SKM-1 (cell line): ENCODE measurements around the gene PIK3R1.
"Not testable (repeated sequence)": the region's sequence is repeated elsewhere in the genome, so short reads cannot be mapped to it uniquely, and the experiment has no call there.

ENCODE experiments used
- DNase-seq: peaks from one replicate; lab custom pipeline; 2025; ENCODE audit not compliant: unreplicated experiment; lab: John Stamatoyannopoulos, UW

Gene PIK3R1

DNA sequence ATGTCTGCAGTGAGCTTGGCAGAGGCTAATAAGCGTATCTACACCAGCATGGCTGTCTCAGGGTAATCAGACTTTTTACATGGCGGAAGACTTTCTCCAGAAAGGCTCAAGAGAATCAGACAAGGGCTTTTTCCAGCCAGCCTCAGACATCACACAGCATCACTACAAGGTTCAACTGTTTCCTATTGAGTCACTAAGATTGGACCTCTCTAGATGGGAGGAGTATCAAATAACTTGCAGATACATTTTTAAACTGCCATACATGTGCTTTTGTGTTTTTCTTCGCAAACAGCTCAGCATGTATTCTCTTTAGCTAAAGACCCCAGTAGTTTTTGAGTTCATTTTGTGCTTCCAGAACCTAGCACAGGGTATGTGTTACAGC is 22.9 kb upstream of the PIK3R1 start:
- no peak for DNase-seq

DNA sequence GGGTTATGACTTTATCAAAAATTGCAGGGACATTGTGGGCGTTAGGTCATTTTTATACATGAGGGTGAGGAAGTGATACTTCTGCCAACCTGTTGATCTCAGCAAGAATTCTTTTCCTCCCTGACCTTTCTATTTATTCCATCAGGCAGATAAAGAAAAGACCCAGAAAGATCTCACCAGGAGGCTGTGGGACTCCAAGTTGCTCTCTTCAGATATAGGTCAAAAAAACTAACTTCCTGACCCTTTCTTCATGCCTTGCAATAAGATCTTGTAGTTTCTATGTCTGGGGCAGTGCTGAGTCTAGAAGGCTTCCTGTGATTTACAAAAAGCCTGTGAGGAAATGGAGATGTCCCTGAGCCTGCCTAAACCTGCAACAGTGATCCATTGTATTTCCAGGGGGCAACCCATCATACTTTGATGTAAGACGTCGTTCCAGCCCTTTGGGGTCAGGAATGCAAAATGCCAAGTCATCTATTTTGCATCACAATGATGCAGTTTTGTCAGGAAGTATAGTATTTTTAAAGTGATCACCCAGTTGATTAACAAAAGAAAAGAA is 22.0 kb upstream of the PIK3R1 start:
- no peak for DNase-seq

DNA sequence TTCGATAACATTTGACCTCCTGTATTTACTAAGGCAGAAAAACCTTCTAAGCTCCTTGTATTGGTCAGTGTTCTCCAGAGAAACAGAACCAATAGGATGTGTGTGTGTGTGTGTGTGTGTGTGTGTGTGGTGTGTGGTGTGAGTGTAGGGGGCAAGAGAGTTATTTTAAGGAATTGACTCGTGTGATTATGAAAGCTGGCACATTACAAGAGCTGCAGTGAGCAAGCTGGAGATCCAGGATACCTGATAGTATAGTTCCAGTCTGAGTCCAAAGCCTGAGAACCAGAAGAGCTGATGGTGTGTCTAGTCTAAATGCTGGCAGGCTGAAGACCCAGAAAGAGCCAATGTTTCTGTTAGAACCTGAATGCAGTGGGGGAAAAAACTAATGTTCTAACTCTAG is 21.2 kb upstream of the PIK3R1 start:
- DNase-seq: no peak

DNA sequence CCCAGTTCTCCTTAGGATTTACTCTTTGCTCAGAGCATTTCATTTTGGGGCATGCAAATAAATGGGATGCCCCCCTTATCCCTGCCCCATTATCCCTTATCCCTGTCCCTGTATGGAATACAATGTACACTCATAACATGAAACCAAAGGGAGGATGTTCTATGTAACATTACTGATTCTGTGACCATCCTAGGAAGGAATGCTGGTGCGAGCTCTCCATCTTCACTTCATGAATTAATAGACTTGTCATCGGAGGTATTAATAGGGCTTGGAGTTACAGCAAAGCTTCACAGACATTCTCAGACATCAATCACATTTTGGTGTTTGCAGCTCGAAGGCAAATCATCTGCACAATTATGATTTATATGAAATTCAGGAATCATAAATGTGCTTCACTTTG is 20.4 kb upstream of the PIK3R1 start:
- no peak for DNase-seq

DNA sequence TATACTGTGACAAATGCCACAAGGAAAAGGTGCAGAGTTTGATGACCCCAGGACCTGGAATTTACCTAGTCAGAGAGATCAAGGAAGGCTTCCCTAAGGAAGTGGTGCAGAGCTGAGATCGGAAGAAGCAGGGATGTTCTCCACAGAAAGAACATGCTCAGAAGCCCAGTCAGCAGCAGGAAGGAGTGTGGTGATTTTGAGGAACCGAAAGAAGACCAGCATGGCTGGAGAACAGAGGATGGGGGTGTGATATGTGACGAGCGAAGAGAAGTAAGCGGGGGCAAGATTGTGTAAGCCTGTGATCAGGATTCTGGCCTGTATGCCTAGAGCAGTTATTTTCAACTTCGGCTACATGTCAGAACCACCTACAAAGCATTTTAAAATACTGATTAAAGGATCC is 18.7 kb upstream of the PIK3R1 start:
- peak; percentile 79 for DNase-seq

DNA sequence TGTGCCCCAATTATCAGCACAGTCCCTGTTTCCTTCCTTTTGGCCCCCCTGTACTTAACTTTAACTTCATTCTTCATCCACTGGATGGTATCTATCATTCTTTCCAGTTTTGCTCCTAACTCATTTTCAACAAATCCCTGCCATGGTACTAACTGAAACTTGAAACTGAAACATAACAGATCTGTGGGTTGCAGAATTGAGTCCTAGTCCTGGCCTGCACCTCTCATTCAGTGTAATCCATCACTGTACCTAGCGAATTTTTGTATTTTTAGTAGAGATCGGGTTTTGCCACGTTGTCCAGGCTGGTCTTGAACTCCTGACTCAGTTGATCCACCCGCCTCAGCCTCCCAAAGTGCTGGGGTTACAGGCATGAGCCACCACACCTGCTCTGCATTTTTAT is 15.3 kb upstream of the PIK3R1 start:
- no peak for DNase-seq

DNA sequence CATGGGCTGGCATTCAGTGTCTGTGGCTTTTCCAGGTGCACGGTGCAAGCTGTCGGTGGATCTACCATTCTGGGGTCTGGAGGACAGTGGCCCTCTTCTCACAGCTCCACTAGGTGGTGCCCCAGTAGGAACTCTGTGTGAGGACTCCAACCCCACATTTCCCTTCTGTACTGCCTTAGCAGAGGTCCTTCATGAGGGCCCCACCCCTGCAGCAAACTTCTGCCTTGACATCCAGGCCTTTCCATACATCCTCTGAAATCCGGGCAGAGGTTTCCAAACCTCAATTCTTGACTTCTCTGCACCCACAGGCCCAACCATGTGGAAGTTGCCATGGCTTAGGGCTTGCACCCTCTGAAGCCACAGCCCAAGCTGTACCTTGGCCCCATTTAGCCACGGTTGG is 4.9 kb upstream of the PIK3R1 start:
- not testable (repeated sequence) for DNase-seq

DNA sequence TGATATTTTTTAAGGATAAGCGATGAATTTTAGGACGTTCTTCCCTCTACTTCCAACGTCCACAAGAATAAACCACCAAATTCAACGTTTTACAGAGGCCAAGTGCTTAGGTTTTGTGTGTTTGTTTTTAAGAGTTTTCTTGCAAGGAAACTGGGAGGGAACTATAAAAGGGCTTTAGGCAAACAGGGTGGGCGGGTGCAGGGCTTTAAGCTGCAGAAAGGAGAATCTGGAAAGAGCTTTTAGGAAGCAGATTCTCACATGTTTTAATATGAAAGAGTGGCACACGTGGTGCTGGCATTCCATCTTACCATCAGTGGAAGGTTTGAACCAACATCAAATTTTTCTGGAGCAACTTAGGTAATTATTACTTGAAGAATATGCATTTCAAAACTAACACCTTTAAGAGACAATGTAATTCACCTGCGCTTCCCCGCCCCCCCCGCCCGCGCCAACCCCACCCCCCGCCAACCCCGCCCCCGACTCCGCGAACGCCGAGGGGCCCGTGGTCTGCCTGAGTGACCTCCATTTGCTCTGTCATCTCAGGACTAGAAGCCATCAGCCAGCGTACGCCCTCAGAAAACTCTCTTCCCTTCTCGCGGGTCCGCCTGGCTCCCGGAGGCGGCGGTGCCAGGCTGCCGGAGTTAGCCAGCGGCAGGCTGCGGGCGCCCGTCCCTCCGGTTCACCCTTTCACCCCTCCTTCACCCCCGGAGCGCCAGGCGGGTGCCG is 911 bp upstream of the PIK3R1 start:
- peak; percentile 54 for DNase-seq

DNA sequence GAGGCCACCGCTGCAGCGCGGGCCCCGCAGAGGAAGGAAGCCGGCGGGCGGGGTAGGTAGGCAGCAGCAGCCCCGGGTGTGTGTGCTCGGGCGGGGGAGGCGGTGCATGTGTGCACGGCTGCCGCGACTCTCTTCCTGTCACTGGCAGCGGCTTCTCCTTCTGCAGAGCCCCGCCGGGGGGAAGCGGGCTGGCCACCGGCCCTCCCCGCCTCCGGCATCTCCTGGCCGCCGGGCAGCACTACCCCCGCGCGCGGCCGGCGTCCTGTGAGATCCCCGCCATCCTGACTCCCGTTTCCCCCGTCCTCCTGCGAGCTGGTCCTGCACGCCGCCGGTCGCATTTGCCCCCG is 315 bp downstream of the PIK3R1 start:
- DNase-seq: peak; percentile 80

DNA sequence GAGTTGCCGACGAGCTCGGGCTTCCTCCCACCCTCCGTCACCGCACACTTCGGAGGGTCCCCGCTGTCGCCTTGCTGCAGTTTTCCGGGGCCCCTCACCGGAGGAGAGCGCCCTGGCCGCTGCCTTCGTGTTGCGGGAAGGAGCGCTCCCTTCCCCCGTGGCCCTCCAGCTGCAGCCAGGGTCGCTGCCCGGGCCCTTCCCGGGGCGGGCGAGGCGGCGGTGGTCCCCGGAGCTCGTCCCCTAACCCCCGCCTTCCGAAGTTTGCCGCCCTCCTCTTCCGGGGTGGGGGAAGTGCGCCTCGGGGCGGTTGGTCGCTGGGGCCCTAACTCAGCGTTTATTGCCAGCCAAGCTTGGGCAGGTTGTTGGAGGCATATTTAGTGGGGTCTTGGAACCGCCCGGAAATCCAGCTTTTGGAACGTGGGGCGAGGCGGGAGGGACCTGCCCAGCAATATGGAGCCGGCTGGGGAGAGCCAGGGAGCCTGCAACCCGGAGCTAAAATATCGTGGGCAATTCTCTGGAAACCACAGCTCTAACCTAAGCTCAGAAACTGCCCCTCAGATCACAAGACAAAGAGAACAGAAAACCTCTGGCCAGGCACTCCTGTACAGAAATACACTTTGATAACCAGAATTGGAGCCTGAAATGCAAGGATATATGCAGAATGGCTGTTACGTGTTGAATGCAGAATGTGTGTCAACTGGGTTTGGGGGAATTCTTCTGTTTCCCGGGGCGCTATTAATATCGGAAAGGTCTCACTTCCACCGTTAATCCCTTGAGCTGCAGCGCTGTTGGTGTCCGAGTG is 890 bp downstream of the PIK3R1 start:
- DNase-seq: no peak

DNA sequence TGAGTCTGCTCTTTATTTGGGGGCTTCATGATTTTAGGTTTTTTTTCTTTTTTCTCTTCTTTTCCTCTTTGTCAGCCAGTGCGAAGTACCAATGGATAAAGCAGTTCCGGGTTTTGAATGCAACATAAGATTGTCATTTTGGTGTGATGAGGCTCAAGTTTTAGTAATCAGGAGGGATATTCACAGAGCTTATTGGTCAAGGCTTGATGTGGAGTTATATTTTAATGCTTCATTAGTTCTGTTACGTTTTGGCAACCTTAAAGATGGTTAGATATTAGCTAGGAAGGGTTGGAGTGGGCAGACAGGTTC is 1.4 kb downstream of the PIK3R1 start:
- DNase-seq: no peak

DNA sequence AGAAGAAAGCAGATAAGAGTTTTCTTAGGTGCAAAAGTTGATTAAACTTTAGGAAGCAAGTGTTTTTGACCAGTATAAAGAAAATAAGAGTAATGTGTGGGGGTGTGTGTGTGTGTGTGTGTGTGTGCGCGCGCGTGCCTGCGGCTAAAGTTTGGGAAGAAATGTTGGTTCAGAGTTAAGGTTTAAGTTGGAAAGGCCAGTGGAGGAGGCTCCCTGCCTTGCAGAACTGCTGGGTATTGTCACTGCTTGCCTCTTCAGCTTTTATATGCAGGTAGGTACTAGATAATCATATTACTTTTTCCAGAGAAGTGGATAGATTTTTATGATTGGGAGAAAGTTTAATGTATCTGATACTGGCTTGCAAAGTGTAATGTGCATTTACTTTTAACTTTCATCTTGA is 2.0 kb downstream of the PIK3R1 start:
- no peak for DNase-seq

DNA sequence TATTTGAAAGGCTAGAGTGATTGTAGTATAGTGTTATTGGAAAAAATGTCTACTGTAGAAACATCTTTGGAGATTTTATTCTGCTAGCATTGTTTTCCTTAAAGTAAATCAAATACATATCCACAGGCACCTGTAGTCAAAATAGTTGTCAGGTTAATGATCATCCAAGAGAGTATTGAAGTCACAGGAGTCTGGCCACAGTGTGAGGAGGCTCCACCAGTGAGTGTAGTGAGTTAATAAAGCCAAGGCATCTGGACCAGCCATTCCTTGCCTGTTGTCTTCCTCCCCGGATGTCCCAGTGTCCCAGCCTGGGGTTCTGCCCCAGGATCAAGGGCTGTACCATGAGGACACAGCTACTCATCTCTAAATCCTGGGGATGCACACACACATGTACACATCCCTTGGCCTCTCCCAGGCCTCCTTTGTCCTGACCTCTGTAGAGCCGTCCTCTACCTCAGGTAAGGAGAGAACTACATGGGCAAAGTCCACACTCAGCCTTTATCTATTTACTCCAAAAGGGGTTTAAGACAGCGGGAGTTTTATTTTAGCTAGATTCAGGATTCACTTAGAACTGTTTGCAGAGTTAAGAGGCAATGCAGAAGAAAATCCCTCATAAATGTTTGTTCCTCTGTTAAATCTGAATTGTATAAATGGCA is 3.7 kb downstream of the PIK3R1 start:
- DNase-seq: no peak

DNA sequence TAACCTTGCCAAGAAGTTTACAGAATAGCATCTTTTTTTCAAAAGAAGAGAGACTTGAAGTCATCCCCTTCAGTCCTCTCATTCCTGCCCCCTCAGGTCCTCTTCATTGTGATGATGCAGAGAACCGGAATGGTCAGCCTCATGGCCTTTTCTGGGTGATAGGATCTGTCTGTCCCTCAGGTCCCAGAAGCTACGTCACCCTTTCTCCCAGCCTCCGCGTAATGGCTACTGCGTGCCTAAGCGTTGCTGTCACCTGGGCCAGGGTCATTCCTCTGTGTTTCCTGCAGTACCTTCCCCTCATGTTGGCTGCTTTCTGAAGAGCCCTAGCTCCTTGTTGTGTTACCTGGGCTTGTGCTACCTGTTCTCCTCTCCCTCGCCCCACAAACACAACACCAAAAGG is 4.7 kb downstream of the PIK3R1 start:
- DNase-seq: no peak

DNA sequence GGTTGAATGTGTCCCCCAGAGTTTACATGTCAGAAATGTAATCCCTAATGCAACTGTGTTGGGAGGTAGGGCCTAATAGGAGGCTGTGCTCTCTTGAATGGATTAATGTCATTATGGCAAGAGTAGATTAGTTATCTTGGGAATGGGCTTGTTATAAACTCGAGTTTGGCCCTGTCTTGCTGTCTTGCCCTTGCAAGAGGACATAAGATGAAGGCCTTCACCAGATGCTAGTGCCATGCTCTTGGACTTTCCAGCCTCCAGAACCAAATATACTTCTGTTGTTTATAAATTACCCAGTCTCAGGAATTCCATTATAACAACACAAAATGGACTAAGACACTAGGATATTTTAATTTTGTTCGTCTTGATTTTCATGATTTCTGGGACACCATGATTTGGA is 5.4 kb downstream of the PIK3R1 start:
- DNase-seq: no peak

DNA sequence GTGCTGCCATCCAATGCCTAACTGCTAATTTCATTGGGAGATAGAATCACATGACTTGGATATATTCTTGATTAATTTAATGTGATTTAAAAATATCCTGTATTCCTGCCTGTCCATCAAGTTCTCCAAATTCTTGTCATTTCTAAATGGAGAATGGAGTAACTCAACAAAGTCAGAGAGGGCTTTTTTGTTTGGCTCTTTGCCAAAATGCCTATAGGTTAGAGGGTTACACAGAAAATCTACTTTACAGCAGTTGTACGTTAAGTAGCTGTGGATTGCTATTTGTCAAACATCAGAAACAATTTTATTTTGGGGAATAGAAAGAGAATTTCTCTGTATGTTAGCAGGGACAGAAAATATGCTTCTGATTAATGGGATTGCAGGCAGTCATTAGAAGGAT is 5.9 kb downstream of the PIK3R1 start:
- DNase-seq: no peak

DNA sequence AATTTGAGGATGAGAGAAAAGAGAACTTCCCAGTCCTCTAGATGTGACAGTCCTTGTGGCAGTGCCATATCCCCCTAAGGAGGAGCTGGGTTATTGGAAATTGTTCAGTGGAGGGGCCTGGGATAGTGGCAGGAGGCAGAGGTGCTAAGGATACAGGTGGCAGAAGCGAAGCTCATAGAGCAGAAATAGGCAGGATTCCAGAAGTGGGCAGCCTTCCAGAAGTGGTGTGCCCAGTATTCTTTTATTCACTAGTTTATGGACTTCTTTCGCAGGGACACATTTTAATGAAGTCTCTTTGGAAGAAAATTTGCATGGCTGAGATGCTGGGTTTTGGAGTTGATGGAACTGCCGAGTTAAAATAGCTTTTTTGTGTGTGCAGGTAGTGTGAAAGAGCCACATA is 6.8 kb downstream of the PIK3R1 start:
- DNase-seq: no peak

DNA sequence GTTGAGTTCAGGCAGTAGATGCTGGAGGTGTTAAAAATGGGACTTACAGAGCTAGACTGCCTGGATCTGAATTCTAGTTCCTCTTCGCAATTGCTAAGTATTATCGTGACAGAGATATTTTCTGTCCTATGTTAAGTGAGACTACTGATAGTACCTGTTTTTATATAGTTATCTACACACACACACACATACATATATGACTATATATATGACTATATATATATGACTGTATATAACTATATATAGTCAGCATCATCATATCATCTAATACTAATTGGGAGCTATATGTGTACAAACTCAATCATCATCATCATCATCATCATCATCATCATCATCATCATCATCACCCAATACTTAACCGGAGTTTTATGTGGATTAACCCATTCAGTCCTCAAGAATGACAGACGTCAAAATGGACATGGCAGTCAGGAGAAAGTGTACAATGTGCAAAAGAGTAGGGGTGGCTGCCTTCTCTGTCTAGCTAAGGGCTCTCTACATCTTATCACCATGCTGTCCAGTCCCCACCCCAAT is 7.3 kb downstream of the PIK3R1 start:
- no peak for DNase-seq

DNA sequence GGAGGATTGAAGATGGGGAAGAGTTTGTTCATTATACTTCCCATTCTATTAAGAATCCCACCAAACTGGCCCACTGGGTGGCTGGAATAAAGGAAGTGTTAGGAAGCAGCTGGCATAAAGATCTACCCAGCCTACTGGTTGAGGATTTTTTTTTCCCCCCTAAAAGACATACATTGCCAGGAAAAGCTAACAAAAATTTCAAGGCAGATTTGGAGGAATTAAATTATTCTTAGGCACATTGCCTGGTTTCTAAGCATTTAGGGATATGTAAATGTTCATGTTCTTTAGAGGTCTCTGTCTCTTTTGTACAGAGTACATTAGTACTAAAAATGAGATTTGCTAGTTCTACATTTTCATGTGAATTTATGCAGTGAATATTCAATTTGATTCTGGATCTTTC is 8.3 kb downstream of the PIK3R1 start:
- DNase-seq: no peak

DNA sequence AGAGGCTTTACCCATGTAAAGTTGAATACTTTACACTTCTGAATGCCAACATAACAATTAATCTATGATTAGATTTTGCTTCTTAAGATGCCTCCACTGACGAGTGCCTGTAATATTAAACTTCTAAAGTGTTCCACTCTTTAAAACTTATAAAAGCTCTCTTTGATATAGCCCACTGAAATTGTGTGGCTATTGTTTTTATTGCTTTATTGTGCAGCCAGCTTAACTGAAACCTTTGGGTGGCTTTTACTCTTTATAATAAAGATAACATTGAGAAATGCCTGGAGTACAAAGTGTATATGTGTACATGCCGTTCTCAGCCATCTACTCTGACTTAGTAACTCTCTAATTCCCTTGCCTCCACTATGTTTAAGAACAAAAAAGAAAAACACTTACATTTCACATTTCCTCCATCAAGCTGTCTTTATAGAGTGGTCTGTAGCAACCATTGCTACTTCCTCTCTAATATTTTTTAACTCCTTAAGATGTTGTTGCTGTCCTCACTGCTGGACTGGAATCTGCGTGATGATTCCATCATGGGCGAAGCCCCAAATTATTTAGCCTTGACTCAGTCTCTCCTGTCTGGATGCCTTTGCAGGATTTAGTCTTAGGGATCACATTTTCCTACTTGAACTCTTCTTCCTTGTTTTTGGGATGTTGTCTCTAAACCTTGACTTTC is 9.1 kb downstream of the PIK3R1 start:
- DNase-seq: no peak

DNA sequence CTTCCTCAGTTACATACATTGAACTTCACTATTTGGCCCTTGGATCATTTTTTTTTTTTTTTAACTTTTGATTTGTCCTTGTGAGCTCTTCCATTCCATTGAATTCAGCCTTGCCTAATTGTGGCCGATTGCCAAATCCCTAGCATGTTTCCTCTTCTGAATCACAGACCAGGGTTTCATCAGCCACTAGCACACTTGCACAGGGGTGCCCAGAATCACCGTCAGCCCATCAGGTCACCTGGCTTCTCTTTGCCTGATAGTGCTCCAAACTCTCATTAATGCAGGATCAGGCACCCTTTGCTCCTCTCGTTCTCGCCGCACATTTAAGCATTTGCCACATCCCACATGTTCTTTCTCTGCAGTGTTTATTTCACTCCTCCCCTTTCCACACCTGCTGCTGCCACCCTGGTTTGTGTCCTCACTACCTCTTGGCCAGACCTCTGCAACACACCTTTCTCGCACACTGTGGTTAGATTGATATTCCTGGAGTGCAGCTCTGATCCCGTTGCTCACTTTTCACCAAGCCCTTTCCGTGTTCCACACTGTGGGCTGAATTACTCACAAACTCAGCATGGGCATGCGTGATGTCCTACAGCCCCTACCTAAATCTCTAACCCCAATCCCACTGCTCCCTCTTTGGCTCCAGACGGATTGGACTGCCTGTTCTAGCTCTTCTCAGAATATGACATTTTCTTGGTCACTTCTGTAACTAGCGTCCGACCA is 9.8 kb downstream of the PIK3R1 start:
- DNase-seq: peak; percentile 47
